A673 (cell line): Measurements from ENCODE around the gene TEX12.

ENCODE experiments used
- EZH2 ChIP-seq: fragments of 200-600 bp; sonication (generic); IDR thresholded peaks from 2 replicates; pipeline ENCODE4 v1.6.1; 2017; ENCODE audit warnings: borderline replicate concordance, low read depth, mild to moderate bottlenecking, mixed read lengths, antibody characterized with exemption, low read length; ENCODE audit not compliant: poor library complexity, severe bottlenecking
- TF ChIP-seq, protein P1 (sequence below): fragments of 300-800, 200-600 bp; sonication (generic); conservative IDR thresholded peaks from 2 replicates; pipeline ENCODE4 v1.5.1; 2017; ENCODE audit warnings: low read depth, mild to moderate bottlenecking, antibody characterized with exemption, low read length, moderate library complexity, mixed read lengths

DNA sequence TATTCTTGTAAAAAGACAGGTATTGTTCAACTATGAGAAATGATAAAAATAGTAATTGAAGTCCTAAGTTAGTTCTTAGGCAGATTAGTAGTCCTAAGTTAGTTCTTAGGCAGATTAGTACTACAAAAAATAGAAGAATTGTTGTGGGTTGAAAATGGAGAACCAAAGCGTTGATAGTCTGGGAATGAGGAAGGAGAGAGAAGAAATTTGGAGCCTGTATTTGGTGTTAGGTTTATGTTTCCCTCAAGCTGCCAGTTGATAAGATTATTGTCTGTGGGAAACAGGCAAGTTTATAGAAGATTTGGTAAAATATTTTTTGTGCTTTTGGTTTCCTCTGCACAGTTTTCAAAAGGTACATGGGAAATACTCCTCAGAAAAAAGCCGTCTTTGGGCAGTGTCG is 11.8 kb downstream of the TEX12 start:
- TF ChIP-seq, protein P1, sequence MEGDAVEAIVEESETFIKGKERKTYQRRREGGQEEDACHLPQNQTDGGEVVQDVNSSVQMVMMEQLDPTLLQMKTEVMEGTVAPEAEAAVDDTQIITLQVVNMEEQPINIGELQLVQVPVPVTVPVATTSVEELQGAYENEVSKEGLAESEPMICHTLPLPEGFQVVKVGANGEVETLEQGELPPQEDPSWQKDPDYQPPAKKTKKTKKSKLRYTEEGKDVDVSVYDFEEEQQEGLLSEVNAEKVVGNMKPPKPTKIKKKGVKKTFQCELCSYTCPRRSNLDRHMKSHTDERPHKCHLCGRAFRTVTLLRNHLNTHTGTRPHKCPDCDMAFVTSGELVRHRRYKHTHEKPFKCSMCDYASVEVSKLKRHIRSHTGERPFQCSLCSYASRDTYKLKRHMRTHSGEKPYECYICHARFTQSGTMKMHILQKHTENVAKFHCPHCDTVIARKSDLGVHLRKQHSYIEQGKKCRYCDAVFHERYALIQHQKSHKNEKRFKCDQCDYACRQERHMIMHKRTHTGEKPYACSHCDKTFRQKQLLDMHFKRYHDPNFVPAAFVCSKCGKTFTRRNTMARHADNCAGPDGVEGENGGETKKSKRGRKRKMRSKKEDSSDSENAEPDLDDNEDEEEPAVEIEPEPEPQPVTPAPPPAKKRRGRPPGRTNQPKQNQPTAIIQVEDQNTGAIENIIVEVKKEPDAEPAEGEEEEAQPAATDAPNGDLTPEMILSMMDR = no peak
- TF ChIP-seq EZH2 = no peak
